GM12873 (cell line): ENCODE data around the gene MMP14.

Experiments
- CTCF ChIP-seq: IDR thresholded peaks from 2 replicates; pipeline ENCODE4 v1.5.1; 2012; ENCODE audit warnings: low read depth, mild to moderate bottlenecking, moderate library complexity, low read length, control low read depth; ENCODE audit not compliant: insufficient read depth; ENCODE audit errors: missing control alignments

Gene MMP14

GRCh38 chr14:22897357-22897756, 61.0 kb downstream of the MMP14 start:
- TF ChIP-seq CTCF, result no peak
